Hematopoietic multipotent progenitor cell treated with erythropoietin and hydrocortisone succinate and interleukin-3 and kit ligand, for 6 days (in vitro differentiated cells): ENCODE results near the gene SGK1.
"Not testable (repeated sequence)": the region's sequence is repeated elsewhere in the genome, so short reads cannot be mapped to it uniquely, and the experiment has no call there.

Experiments
- DNase-seq: peaks from one replicate; pipeline ENCODE4 v3.0.0-alpha.2; 2015

The SGK1 gene

GRCh38 chr6:134299236-134299635 lies 18.7 kb downstream of the SGK1 start:
- DNase-seq = no peak

GRCh38 chr6:134296762-134297161 lies 21.1 kb downstream of the SGK1 start:
- no peak for DNase-seq

- DNase-seq = peak; percentile 85
Observed at GRCh38 chr6:134295953-134296553, 21.9 kb downstream of the SGK1 start.

- no peak for DNase-seq
Observed at GRCh38 chr6:134293659-134294161, 24.2 kb downstream of the SGK1 start.

DNA sequence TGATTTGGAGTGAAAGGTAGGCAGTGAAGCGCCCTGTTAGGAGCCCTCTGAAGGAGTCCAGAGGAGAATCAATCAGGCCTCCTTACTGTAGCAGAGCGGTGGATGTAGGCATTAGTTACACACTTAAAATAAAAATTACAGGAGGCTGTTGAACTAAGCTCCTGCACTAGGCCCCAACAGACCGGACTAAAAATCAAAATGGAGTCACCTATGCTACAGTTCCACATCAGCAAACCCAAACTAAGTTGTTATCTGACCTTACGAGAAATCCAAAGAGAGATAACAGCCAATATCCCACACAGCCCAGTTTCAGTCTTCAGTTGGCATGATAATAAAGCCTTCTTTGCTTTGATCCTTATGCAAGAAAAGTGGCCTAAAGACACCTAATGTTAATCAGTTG lies 26.8 kb downstream of the SGK1 start:
- no peak for DNase-seq

DNA sequence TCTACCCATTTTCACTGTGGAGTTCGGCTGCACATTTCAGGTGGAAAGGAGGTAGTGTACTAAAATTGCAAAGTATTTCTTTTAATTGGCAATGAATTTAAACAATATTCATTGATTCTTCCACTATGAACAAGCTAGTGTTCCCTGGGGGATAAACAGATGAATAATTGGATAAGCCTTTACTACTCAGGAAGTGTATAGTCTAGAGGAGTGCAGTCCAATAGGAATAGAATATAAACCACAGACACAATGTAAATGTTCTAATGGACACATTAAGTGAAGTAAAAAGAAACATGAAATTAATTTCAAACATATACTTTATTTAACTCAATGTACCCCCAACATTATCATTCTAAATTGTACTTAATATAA lies 28.7 kb downstream of the SGK1 start:
- DNase-seq = no peak

GRCh38 chr6:134288538-134289203 lies 29.2 kb downstream of the SGK1 start:
- DNase-seq = peak; percentile 60

GRCh38 chr6:134287859-134288537 lies 29.9 kb downstream of the SGK1 start:
- no peak for DNase-seq

DNA sequence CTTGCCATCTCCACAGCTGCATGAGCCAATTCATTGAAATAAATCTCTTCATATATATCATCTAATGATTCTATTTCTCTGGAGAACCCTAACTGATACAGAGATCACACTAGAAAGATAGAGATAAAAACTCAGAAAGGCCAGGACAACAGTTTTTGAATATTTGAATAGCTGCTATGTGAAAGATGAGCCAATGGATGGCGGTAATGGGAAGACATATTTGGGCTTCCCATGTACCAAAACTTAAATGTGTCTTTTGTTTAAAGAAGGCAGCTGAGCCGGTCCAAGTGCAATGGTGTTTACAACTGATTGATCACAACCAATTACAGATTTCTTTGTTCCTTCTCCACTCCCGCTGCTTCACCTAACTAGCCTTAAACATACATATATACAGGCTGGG lies 35.1 kb downstream of the SGK1 start:
- DNase-seq = no peak

DNA sequence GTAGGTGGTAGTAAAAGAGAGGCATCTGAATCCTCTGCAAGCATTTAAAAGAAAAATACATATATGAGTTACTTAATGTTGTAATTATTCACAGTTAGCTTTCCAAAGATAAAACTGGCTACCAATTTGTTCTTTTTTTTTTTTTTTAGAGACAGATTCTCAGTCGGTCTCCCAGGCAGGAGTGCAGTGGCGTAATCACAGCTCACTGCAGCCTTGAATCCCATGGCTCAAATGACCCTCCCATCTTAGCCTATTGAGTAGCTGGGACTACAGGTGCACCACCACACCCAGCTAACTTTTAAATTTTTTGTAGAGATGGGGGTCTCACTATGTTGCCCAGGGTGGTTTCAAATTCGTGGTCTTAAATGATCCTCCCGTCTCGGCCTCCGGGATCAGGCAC lies 36.5 kb downstream of the SGK1 start:
- no peak for DNase-seq

DNA sequence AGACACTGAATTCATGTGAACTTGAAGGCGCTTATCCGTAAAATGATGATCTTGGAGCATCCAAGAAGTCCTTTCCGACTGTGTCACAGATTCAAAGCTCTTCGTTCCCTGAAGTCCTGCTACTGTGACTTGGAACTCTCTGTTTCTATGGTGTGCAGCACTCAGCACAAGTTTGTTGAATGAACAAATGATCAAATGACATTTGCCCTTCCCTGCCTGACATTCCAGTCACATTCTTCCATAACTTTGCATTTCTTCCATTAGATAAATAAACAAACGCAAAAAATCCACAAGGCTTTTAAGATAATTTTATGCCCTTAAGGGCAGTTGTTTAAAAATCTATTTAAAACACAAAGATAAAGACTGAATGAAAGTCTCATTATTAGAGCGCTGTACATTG lies 39.9 kb downstream of the SGK1 start:
- DNase-seq = no peak

GRCh38 chr6:134276891-134277377 lies 41.0 kb downstream of the SGK1 start:
- DNase-seq = not testable (repeated sequence)

DNA sequence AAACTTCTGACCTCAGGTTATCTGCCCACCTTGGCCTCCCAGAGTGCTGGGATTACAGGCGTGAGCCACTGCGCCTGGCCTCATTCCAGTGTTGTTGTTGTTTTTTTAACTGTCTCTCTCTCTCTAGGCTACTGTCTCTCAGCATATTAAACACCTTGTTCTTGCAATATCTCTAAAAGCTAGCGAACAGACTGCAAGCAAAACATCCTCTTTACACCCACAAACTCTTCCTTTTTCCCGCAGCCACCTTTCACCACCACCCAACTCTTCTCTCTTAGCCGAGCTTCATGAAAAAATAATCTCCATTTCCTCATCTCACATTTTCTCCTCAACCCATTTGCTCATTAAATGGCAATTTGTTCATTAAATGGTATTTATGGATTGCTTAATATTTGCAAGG lies 45.5 kb downstream of the SGK1 start:
- DNase-seq = no peak

DNA sequence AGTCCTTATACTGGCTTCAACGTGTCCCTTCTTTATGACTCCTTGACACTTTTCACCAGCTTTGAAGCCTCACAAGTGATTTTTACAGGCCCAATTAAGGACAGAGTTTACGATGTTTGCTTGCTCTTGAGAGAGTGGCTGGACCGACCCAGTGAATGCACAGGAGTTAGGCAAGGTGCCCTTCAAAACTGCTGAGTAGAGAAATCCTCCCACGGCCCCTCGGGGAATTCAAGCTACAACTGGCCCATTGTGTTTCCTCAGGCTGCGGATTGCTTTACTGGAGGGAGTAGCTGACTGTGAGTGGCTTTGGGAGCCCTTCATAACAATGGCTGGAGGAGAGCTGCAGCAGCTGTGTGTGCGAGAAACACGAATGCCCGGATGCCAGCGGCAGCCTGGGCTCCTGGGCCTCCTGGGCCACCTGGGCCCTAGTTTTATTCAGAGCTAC lies 50.0 kb downstream of the SGK1 start:
- DNase-seq = no peak

- no peak for DNase-seq
Observed at GRCh38 chr6:134266776-134267175, 51.1 kb downstream of the SGK1 start.

GRCh38 chr6:134261766-134262165 lies 56.1 kb downstream of the SGK1 start:
- no peak for DNase-seq

DNA sequence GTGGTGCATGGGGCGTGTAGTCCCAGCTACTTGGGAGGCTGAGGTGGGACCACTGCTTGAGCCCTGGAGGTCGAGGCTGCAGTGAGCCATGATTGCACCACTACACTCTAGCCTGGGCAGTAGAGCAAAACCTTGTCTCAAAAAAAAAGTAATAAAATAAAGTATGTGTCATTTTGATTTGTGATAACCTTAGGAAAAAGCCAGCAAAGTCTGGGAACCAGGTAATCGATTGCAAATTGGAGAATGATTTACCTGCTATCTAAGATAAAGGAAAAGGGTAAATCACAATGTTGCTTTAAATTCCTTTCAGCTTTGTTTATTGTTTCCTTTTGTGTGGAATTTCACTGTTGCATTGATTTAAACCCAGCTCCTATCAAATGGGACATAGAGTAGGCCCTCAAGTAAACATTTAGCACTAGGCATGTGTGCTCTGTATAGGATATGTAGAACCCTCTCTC lies 59.0 kb downstream of the SGK1 start:
- DNase-seq = no peak

DNA sequence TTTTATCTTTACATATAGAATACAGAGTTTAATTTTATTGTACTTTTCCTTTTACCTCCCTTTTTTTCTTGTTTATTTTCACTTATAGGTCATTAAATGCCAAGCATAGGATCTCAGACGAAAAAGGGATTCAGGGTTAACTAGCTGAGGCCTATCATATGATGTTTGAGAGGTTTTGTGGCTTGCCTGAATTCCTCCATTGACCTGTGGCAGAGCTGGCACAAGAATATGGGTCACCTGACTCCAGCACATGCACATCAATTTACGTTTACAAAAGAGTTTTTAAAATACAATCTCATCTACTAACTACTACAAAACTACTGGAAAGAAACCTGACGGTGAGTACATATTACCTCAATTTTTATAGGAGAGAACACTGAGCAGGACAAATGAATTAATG lies 60.4 kb downstream of the SGK1 start:
- DNase-seq = no peak

DNA sequence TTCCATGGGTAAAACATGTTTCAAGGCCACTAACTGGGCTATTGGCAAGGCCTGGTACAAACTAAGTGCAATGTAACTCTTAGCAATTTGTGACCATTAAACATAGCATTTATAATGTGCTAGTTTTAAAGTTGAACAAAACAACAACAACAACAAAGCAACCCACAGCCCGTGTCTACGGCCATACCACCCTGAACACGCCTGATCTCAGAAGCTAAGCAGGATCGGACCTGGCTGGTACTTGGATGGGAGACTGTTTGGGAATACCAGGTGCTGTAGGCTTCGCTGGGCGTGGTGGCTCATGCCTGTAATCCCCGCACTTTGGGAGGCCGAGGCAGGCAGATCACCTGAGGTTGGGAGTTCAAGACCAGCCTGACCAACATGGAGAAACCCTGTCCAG lies 61.0 kb downstream of the SGK1 start:
- no peak for DNase-seq

DNA sequence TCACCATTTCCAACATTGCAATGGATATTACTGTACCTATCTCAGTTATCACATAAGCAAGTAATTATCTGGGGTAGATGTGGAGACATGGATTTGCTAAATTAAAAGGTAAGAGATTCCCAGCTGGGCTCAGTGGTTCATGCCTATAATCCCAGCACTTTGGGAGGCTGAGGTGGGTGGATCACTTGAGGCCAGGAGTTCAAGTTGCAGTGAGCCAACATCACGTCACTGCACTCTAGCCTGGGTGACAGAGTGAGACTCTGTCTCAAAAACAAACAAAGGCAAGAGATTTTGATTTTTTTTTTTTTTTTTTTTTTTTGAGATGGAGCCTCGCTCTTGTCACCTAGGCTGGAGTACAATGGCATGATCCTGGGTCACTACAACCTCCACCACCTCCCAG lies 62.6 kb downstream of the SGK1 start:
- DNase-seq = not testable (repeated sequence)

GRCh38 chr6:134254118-134254517 lies 63.8 kb downstream of the SGK1 start:
- DNase-seq = no peak

GRCh38 chr6:134253681-134254080 lies 64.2 kb downstream of the SGK1 start:
- no peak for DNase-seq

DNA sequence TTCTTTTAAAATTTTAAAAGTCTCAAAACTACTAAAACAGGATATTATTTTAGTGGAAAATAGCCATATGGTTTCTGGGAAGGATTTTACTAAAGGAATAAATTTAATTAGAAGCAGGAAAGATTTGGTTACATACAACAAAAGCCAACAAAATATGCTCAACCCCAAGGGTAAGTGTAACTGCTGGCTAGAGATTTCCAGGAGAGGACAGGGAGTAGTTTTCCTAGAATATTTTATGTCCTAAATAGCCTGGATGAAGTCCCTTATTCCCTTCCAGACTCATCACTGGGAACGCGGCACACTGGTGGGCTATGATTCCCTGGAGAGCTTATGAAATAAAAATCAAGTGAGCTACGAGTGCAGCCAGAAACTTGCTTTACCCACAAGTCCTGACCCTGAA lies 66.6 kb downstream of the SGK1 start:
- DNase-seq = no peak

DNA sequence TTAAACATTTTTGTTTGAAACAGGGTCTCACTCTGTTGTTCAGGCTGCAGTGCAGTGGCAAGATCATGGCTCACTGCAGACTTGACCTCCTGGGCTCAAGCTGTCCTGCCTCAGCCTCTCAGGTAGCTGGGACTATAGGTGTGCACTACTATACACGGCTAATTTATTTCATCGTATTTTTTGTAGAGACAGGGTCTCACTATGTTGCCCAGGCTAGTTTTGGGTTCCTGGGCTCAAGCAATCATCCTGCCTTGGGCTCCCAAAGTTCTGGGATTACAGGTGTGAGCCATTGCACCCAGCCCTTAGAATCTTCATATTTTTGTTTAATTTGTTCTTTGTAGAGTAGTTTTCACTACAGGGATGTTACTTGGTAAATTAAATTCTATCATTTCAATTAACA lies 67.1 kb downstream of the SGK1 start:
- no peak for DNase-seq
